IMR-90 (cell line): ENCODE results near the gene STK35.

Experiments
- BHLHE40 ChIP-seq: fragments of 150-350 bp; IDR thresholded peaks from 2 replicates; pipeline ENCODE4 v1.6.1; 2016; ENCODE audit warnings: mild to moderate bottlenecking, low read depth, low read length
- CEBPB ChIP-seq: IDR thresholded peaks from 2 replicates; pipeline ENCODE4 v1.6.1; 2012; ENCODE audit warnings: low read depth, low read length, improper control_type of control experiment
- CTCF ChIP-seq: conservative IDR thresholded peaks from 2 replicates; pipeline ENCODE4 v1.5.1; 2012; ENCODE audit warnings: mild to moderate bottlenecking, low read depth, low read length, improper control_type of control experiment
- ELK1 ChIP-seq: fragments of 150-350 bp; IDR thresholded peaks from 2 replicates; pipeline ENCODE4 v1.6.1; 2016; ENCODE audit warnings: low read depth, mild to moderate bottlenecking, low read length, moderate library complexity, borderline replicate concordance
- FOS ChIP-seq: fragments of 150-350 bp; IDR thresholded peaks from 2 replicates; pipeline ENCODE4 v1.6.1; 2016; ENCODE audit warnings: low read depth, low read length
- MAFK ChIP-seq: IDR thresholded peaks from 2 replicates; pipeline ENCODE4 v1.6.1; 2012; ENCODE audit warnings: low read depth, low read length, improper control_type of control experiment
- MAZ ChIP-seq: IDR thresholded peaks from 2 replicates; pipeline ENCODE4 v1.6.1; 2012; ENCODE audit warnings: low read depth, mild to moderate bottlenecking, low read length, improper control_type of control experiment, moderate library complexity, borderline replicate concordance
- NFE2L2 ChIP-seq: fragments of 150-350 bp; IDR thresholded peaks from 2 replicates; pipeline ENCODE4 v1.6.1; 2016; ENCODE audit warnings: low read depth, mild to moderate bottlenecking, low read length
- POLR2A ChIP-seq: IDR thresholded peaks from 2 replicates; pipeline ENCODE4 v1.6.1; 2012; ENCODE audit warnings: mild to moderate bottlenecking, low read depth, low read length
- RAD21 ChIP-seq: IDR thresholded peaks from 2 replicates; pipeline ENCODE4 v1.6.1; 2012; ENCODE audit warnings: low read length, improper control_type of control experiment
- RCOR1 ChIP-seq: IDR thresholded peaks from 2 replicates; pipeline ENCODE4 v1.6.1; 2012; ENCODE audit warnings: mild to moderate bottlenecking, low read length, improper control_type of control experiment; ENCODE audit not compliant: insufficient replicate concordance
- RFX5 ChIP-seq: IDR thresholded peaks from 2 replicates; pipeline ENCODE4 v1.8.0; 2012; ENCODE audit warnings: low read depth, mild to moderate bottlenecking, low read length, moderate library complexity
- SMC3 ChIP-seq: fragments of 150-350 bp; IDR thresholded peaks from 2 replicates; pipeline ENCODE4 v1.6.1; 2016; ENCODE audit warnings: low read depth, mild to moderate bottlenecking, antibody characterized with exemption, low read length, moderate library complexity
- USF2 ChIP-seq: fragments of 150-350 bp; IDR thresholded peaks from 2 replicates; pipeline ENCODE4 v1.6.1; 2017; ENCODE audit warnings: mild to moderate bottlenecking, antibody characterized with exemption, low read length, low read depth

GRCh38 chr20:2178318-2179232 is 76.9 kb downstream of the STK35 start:
- TF ChIP-seq POLR2A (no peak), CTCF (no peak), RFX5 (no peak), RAD21 (no peak), BHLHE40 (no peak), MAZ (no peak), SMC3 (no peak), MAFK (no peak), CEBPB (no peak), USF2 (no peak), FOS (no peak), NFE2L2 (no peak), RCOR1 (no peak), ELK1 (no peak)
